ENCODE results near the gene EP400.
"Not testable (repeated sequence)": the region's sequence is repeated elsewhere in the genome, so short reads cannot be mapped to it uniquely, and the experiment has no call there.

EP400 gene

GRCh38 chr12:131985510-131985875, 35.8 kb downstream of the EP400 start:
- not testable (repeated sequence) for DNase-seq (ENCODE audit: low read depth in 1 of 2, low spot score in 1 of 2)

GRCh38 chr12:131986361-131986760, 36.6 kb downstream of the EP400 start:
- no peak for DNase-seq (ENCODE audit: low read depth in 1 of 2, low spot score in 1 of 2)

GRCh38 chr12:131986910-131987309, 37.2 kb downstream of the EP400 start:
- no peak for DNase-seq (ENCODE audit: low read depth in 1 of 2, low spot score in 1 of 2)

- DNase-seq (ENCODE audit: low read depth in 1 of 2, low spot score in 1 of 2), result no peak
Observed at GRCh38 chr12:131987552-131987951, 37.8 kb downstream of the EP400 start.

- DNase-seq (ENCODE audit: low read depth in 1 of 2, low spot score in 1 of 2), result no peak
Observed at GRCh38 chr12:131988054-131988796, 38.5 kb downstream of the EP400 start.

GRCh38 chr12:131989021-131989420, 39.3 kb downstream of the EP400 start:
- DNase-seq (ENCODE audit: low read depth in 1 of 2, low spot score in 1 of 2), result no peak

- no peak for DNase-seq (ENCODE audit: low read depth in 1 of 2, low spot score in 1 of 2)
Observed at GRCh38 chr12:131990066-131990979, 40.6 kb downstream of the EP400 start.

GRCh38 chr12:131990980-131991305, 41.2 kb downstream of the EP400 start:
- no peak for DNase-seq (ENCODE audit: low read depth in 1 of 2, low spot score in 1 of 2)

GRCh38 chr12:131991816-131992430, 42.2 kb downstream of the EP400 start:
- DNase-seq (ENCODE audit: low read depth in 1 of 2, low spot score in 1 of 2), result no peak

- DNase-seq (ENCODE audit: low read depth in 1 of 2, low spot score in 1 of 2), result no peak
Observed at GRCh38 chr12:131994589-131994988, 44.8 kb downstream of the EP400 start.

GRCh38 chr12:132000286-132000872, 50.6 kb downstream of the EP400 start:
- no peak for DNase-seq (ENCODE audit: low read depth in 1 of 2, low spot score in 1 of 2)

- no peak for DNase-seq (ENCODE audit: low read depth in 1 of 2, low spot score in 1 of 2)
Observed at GRCh38 chr12:132003846-132004245, 54.1 kb downstream of the EP400 start.

GRCh38 chr12:132004946-132005345, 55.2 kb downstream of the EP400 start:
- DNase-seq (ENCODE audit: low read depth in 1 of 2, low spot score in 1 of 2), result no peak

- no peak for DNase-seq (ENCODE audit: low read depth in 1 of 2, low spot score in 1 of 2)
Observed at GRCh38 chr12:132006056-132006680, 56.4 kb downstream of the EP400 start.

- DNase-seq (ENCODE audit: low read depth in 1 of 2, low spot score in 1 of 2), result no peak
Observed at GRCh38 chr12:132007041-132007440, 57.3 kb downstream of the EP400 start.

GRCh38 chr12:132009336-132009859, 59.7 kb downstream of the EP400 start:
- no peak for DNase-seq (ENCODE audit: low read depth in 1 of 2, low spot score in 1 of 2)

GRCh38 chr12:132012919-132013568, 63.3 kb downstream of the EP400 start:
- DNase-seq (ENCODE audit: low read depth in 1 of 2, low spot score in 1 of 2), result no peak

GRCh38 chr12:132014092-132014914, 64.6 kb downstream of the EP400 start:
- DNase-seq (ENCODE audit: low read depth in 1 of 2, low spot score in 1 of 2), result no peak

- DNase-seq (ENCODE audit: low read depth in 1 of 2, low spot score in 1 of 2), result no peak
Observed at GRCh38 chr12:132014915-132015280, 65.2 kb downstream of the EP400 start.
